GM18861 (cell line): Measurements from ENCODE around the gene SMARCB1.
A peak's percentile ranks its signal among the peaks of the same experiment; 100 is the strongest.

Experiments
- ATAC-seq: cut with Tn5 transposase; IDR thresholded peaks from one replicate; pipeline ENCODE4 v1.9.1; 2021; ENCODE audit not compliant: unreplicated experiment

The SMARCB1 gene

GRCh38 chr22:23786752-23787599 is at the start of gene SMARCB1:
Gene SMARCB1, plus strand, starts transcription at chr22:23786966. Its CDS starts 204 bp downstream, at chr22:23787170.
- ATAC-seq: peak; percentile 58

GRCh38 chr22:23737696-23738095 is 49.1 kb upstream of the SMARCB1 start:
- ATAC-seq: no peak

- ATAC-seq: no peak
These were observed 44.1 kb upstream of the SMARCB1 start for GRCh38 chr22:23742505-23743264.

- no peak for ATAC-seq
These were observed 43.5 kb upstream of the SMARCB1 start for GRCh38 chr22:23743303-23743705.

- ATAC-seq: no peak
These were observed 42.8 kb upstream of the SMARCB1 start for GRCh38 chr22:23744001-23744400.

GRCh38 chr22:23744485-23744884 is 42.3 kb upstream of the SMARCB1 start:
- no peak for ATAC-seq

- no peak for ATAC-seq
These were observed 41.0 kb upstream of the SMARCB1 start for GRCh38 chr22:23745791-23746190.

- no peak for ATAC-seq
These were observed 36.9 kb upstream of the SMARCB1 start for GRCh38 chr22:23749841-23750301.

GRCh38 chr22:23750367-23750713 is 36.4 kb upstream of the SMARCB1 start:
- ATAC-seq: no peak

GRCh38 chr22:23750714-23751440 is 35.9 kb upstream of the SMARCB1 start, which contains the start of gene ZNF70:
Gene ZNF70, minus strand, starts transcription at chr22:23751112. Its CDS starts 5,972 bp downstream, at chr22:23745140.
- no peak for ATAC-seq

- no peak for ATAC-seq
These were observed 35.2 kb upstream of the SMARCB1 start for GRCh38 chr22:23751441-23751996.

GRCh38 chr22:23752090-23752691 is 34.6 kb upstream of the SMARCB1 start:
- ATAC-seq: no peak

- no peak for ATAC-seq
These were observed 34.0 kb upstream of the SMARCB1 start for GRCh38 chr22:23752750-23753149.

- no peak for ATAC-seq
These were observed 33.4 kb upstream of the SMARCB1 start for GRCh38 chr22:23753385-23753784.

- no peak for ATAC-seq
These were observed 32.4 kb upstream of the SMARCB1 start, which contains the start of gene VPREB3 for GRCh38 chr22:23754220-23754919. Gene VPREB3, minus strand, starts transcription at chr22:23754425. Its CDS starts 62 bp downstream, at chr22:23754363.

- no peak for ATAC-seq
These were observed 31.7 kb upstream of the SMARCB1 start for GRCh38 chr22:23754980-23755636.

- no peak for ATAC-seq
These were observed 31.1 kb upstream of the SMARCB1 start for GRCh38 chr22:23755711-23756110.

GRCh38 chr22:23756891-23757290 is 29.9 kb upstream of the SMARCB1 start:
- no peak for ATAC-seq

GRCh38 chr22:23759566-23759965 is 27.2 kb upstream of the SMARCB1 start:
- ATAC-seq: no peak
